H9 (cell line): ENCODE results near the gene CAMK2G. TPM values are rescaled to one million over a fixed set of nuclear protein-coding genes. Genes with fewer than 3 reads are reported as not detected.

Experiments used
- DNase-seq: peaks from one replicate; pipeline ENCODE4 v3.0.0-alpha.2; 2017
- H2AFZ ChIP-seq: one replicate; pipeline ENCODE4 v1.6.1; 2013; ENCODE audit warnings: mild to moderate bottlenecking, low read length, control low read depth, moderate library complexity
- H2AK5ac ChIP-seq: 2 replicates; pipeline ENCODE4 v1.6.1; 2013; ENCODE audit warnings: low read length, control low read depth, mixed read lengths; ENCODE audit not compliant: insufficient read length
- H2BK120ac ChIP-seq: one replicate; pipeline ENCODE4 v1.6.1; 2013; ENCODE audit warnings: low read depth, mild to moderate bottlenecking, low read length, control low read depth, inconsistent platforms; ENCODE audit not compliant: poor library complexity, severe bottlenecking
- H2BK12ac ChIP-seq: 2 replicates; pipeline ENCODE4 v1.6.1; 2013; ENCODE audit warnings: low read length, control low read depth, mixed read lengths, low read depth; ENCODE audit not compliant: insufficient read length
- H2BK15ac ChIP-seq: 2 replicates; pipeline ENCODE4 v1.6.1; 2013; ENCODE audit warnings: low read depth, low read length, control low read depth
- H2BK20ac ChIP-seq: one replicate; pipeline ENCODE4 v1.6.1; 2013; ENCODE audit warnings: low read depth, mild to moderate bottlenecking, low read length, control low read depth, inconsistent platforms; ENCODE audit not compliant: poor library complexity, severe bottlenecking
- H2BK5ac ChIP-seq: 2 replicates; pipeline ENCODE4 v1.6.1; 2013; ENCODE audit warnings: low read length, control low read depth, mixed read lengths; ENCODE audit not compliant: insufficient read length
- H3K14ac ChIP-seq: 2 replicates; pipeline ENCODE4 v1.6.1; 2013; ENCODE audit warnings: low read length, control low read depth; ENCODE audit not compliant: insufficient read depth
- H3K18ac ChIP-seq: 2 replicates; pipeline ENCODE4 v1.6.1; 2013; ENCODE audit warnings: low read depth, mild to moderate bottlenecking, mixed read lengths, low read length, control low read depth; ENCODE audit not compliant: insufficient read length
- H3K23ac ChIP-seq: 2 replicates; pipeline ENCODE4 v1.6.1; 2013; ENCODE audit warnings: low read length, control low read depth, mixed read lengths, low read depth; ENCODE audit not compliant: insufficient read length
- H3K23me2 ChIP-seq: 2 replicates; pipeline ENCODE4 v1.6.1; 2013; ENCODE audit warnings: low read depth, mild to moderate bottlenecking, mixed read lengths, low read length, control low read depth; ENCODE audit not compliant: insufficient read length, poor library complexity, severe bottlenecking
- H3K27ac ChIP-seq: 2 replicates; pipeline ENCODE4 v1.5.1; 2013; ENCODE audit warnings: low read length, control low read depth, mixed read lengths, low read depth; ENCODE audit not compliant: insufficient read length
- H3K27me3 ChIP-seq: 2 replicates; pipeline ENCODE4 v1.6.1; 2013; ENCODE audit warnings: low read length, control low read depth, inconsistent platforms; ENCODE audit not compliant: insufficient read depth
- H3K4ac ChIP-seq: 2 replicates; pipeline ENCODE4 v1.6.1; 2013; ENCODE audit warnings: low read depth, mild to moderate bottlenecking, control low read depth, inconsistent platforms, low read length, moderate library complexity
- H3K4me1 ChIP-seq: 2 replicates; pipeline ENCODE4 v1.6.1; 2013; ENCODE audit warnings: low read length, control low read depth, inconsistent platforms; ENCODE audit not compliant: insufficient read depth
- H3K4me2 ChIP-seq: 2 replicates; pipeline ENCODE4 v1.6.1; 2013; ENCODE audit warnings: low read length, control low read depth, mixed read lengths; ENCODE audit not compliant: insufficient read length, insufficient read depth
- H3K56ac ChIP-seq: 2 replicates; pipeline ENCODE4 v1.6.1; 2013; ENCODE audit warnings: low read depth, mild to moderate bottlenecking, mixed read lengths, low read length, control low read depth; ENCODE audit not compliant: insufficient read length
- H3K79me1 ChIP-seq: 2 replicates; pipeline ENCODE4 v1.6.1; 2013; ENCODE audit warnings: low read depth, mild to moderate bottlenecking, moderate library complexity, low read length, control low read depth, inconsistent platforms; ENCODE audit not compliant: insufficient read depth, poor library complexity, severe bottlenecking
- H3K79me2 ChIP-seq: 2 replicates; pipeline ENCODE4 v1.6.1; 2013; ENCODE audit warnings: low read length, control low read depth, inconsistent platforms; ENCODE audit not compliant: insufficient read depth
- H3K9ac ChIP-seq: 2 replicates; pipeline ENCODE4 v1.6.1; 2013; ENCODE audit warnings: low read length, control low read depth, mixed read lengths; ENCODE audit not compliant: insufficient read length; ENCODE audit errors: extremely low read depth
- H3K9me3 ChIP-seq: one replicate; pipeline ENCODE4 v1.6.1; 2013; ENCODE audit warnings: low read depth, low read length, inconsistent platforms; ENCODE audit not compliant: control insufficient read depth
- H3T11ph ChIP-seq: one replicate; pipeline ENCODE4 v1.6.1; 2013; ENCODE audit warnings: mild to moderate bottlenecking, low read length, control low read depth, inconsistent platforms
- H4K20me1 ChIP-seq: one replicate; pipeline ENCODE4 v1.6.1; 2013; ENCODE audit not compliant: control insufficient read depth, insufficient read length, insufficient read depth
- H4K5ac ChIP-seq: 2 replicates; pipeline ENCODE4 v1.6.1; 2013; ENCODE audit warnings: low read depth, mild to moderate bottlenecking, mixed read lengths, low read length, control low read depth; ENCODE audit not compliant: insufficient read length
- H4K8ac ChIP-seq: replicated peaks from 2 replicates; pipeline ENCODE4 v1.6.1; 2013; ENCODE audit warnings: low read length, control low read depth, mixed read lengths, low read depth; ENCODE audit not compliant: insufficient read length
- H4K91ac ChIP-seq: 2 replicates; pipeline ENCODE4 v1.6.1; 2013; ENCODE audit warnings: low read depth, mild to moderate bottlenecking, moderate library complexity, mixed read lengths, low read length, control low read depth; ENCODE audit not compliant: insufficient read length
- H3K27ac Mint-ChIP-seq, 3 experiments: 2 replicates in 2 of 3; 3 replicates in 1 of 3; pipeline ENCODE4 v1.8.0; 2020 to 2021; ENCODE audit warnings: mixed read lengths in 3 of 3, mild to moderate bottlenecking in 1 of 3, moderate library complexity in 1 of 3
- H3K27me3 Mint-ChIP-seq: 2 replicates; pipeline ENCODE4 v1.8.0; 2021; ENCODE audit warnings: low read depth, mild to moderate bottlenecking, moderate library complexity, mixed read lengths
- H3K36me3 Mint-ChIP-seq, 3 experiments: 2 replicates in 2 of 3; 3 replicates in 1 of 3; pipeline ENCODE4 v1.8.0; 2020 to 2021; ENCODE audit warnings: low read depth in 3 of 3, mixed read lengths in 3 of 3; ENCODE audit not compliant: insufficient read depth in 1 of 3
- H3K4me1 Mint-ChIP-seq, 2 experiments: 2 replicates each; pipeline ENCODE4 v1.8.0; 2020; ENCODE audit warnings: mixed read lengths in 2 of 2
- H3K4me3 Mint-ChIP-seq, 2 experiments: 2 replicates in 1 of 2; 3 replicates in 1 of 2; pipeline ENCODE4 v1.8.0; 2020 to 2021; ENCODE audit warnings: mild to moderate bottlenecking in 2 of 2, mixed read lengths in 2 of 2, moderate library complexity in 1 of 2
- H3K9me3 Mint-ChIP-seq, 2 experiments: 2 replicates in 1 of 2; 3 replicates in 1 of 2; pipeline ENCODE4 v1.8.0; 2020; ENCODE audit warnings: mild to moderate bottlenecking in 2 of 2, mixed read lengths in 2 of 2, moderate library complexity in 1 of 2
- WGBS: extraction: QIAGEN DNeasy Blood & Tissue Kit; methylation state at CpG from one replicate; pipeline ENCODE4 v1.1.7; 2013; ENCODE audit warnings: missing lambda C conversion rate, low lambda C conversion rate, mixed read lengths; ENCODE audit not compliant: insufficient read length; ENCODE audit errors: extremely low coverage; 5-methylcytosine and 5-hydroxymethylcytosine counted together
- total RNA-seq: library from RNA; stranded (reverse); gene quantifications from 2 replicates; pipeline ENCODE4 v1.2.1, GENCODE V29; 2021
- TF ChIP-seq, protein P1 (sequence below): fragments of 200-600 bp; sonication (generic); conservative IDR thresholded peaks from 3 replicates; pipeline ENCODE4 v1.8.0; 2021; ENCODE audit warnings: antibody characterized with exemption, mild to moderate bottlenecking

The CAMK2G gene
- total RNA-seq, 1 experiment from 2014 or later, result 31.8 TPM

DNA sequence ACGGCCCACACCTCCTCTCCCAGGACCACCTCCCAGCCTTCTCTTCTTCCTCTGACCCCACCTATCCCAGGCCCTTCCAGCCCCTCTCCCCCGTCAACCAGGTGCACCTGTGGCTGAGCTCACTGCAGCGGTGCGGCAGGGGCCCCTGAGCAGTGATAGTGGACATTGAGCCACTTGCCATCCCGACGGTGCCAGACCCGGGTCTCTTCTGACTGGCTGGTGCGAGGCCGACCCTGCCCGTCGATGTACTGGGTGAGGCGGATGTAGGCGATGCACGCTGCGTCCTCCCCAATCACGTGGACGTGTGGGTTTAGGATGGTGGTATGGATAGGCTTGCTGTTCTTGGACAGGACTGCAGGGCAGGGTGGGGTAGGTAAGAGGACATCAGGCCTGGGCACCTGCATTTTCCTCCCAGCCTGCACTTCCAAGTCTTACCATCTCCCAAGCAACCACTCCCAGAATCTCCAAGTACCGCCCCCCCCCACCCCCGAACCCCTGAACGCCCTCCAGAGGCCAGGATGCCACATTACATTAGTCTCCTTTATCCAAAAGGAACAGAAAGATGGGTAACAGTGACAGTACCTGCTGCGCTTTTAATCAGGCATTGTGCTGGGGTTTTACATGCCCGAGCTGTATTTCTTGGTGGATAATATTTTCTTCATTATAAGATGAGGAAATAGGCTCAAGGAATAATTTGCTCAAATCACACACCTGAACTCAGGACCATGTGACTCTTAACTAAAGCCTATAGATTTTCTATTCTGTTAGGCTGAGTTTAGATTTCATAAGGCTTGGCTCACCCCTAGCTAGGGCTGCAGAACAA lies 59.2 kb downstream of the CAMK2G start:
- H3K9me3 Mint-ChIP-seq, result no peaks in the 10 kb centered on the region; a peak in 1 of 5 replicates
- H3K4ac ChIP-seq, result no peak overlapping the region
- H3K79me1 ChIP-seq, result no peaks in the 10 kb centered on the region
- H3K27me3 Mint-ChIP-seq, result no peaks in the 10 kb centered on the region
- H3K9ac ChIP-seq, result no peak overlapping the region
- H3K27ac Mint-ChIP-seq, result no peak overlapping the region
- H2BK20ac ChIP-seq, result no peak overlapping the region
- no peak overlapping the region for H2BK120ac ChIP-seq
- no peaks in the 10 kb centered on the region for H3K79me2 ChIP-seq
- H2AFZ ChIP-seq, result no peak overlapping the region
- H3K9me3 ChIP-seq, result no peaks in the 10 kb centered on the region
- DNase-seq, result peak; percentile 59
- H2BK15ac ChIP-seq, result no peak overlapping the region
- no peak overlapping the region for H3K4me3 Mint-ChIP-seq
- WGBS, result no CpG with 5 or more reads among the region's 22 CpGs
- H3K56ac ChIP-seq, result no peak overlapping the region
- TF ChIP-seq, protein P1, sequence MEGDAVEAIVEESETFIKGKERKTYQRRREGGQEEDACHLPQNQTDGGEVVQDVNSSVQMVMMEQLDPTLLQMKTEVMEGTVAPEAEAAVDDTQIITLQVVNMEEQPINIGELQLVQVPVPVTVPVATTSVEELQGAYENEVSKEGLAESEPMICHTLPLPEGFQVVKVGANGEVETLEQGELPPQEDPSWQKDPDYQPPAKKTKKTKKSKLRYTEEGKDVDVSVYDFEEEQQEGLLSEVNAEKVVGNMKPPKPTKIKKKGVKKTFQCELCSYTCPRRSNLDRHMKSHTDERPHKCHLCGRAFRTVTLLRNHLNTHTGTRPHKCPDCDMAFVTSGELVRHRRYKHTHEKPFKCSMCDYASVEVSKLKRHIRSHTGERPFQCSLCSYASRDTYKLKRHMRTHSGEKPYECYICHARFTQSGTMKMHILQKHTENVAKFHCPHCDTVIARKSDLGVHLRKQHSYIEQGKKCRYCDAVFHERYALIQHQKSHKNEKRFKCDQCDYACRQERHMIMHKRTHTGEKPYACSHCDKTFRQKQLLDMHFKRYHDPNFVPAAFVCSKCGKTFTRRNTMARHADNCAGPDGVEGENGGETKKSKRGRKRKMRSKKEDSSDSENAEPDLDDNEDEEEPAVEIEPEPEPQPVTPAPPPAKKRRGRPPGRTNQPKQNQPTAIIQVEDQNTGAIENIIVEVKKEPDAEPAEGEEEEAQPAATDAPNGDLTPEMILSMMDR, result peak; percentile 65
- H3K18ac ChIP-seq, result no peak overlapping the region
- no peak overlapping the region for H4K91ac ChIP-seq
- no peak overlapping the region for H3K4me2 ChIP-seq
- no peak overlapping the region for H2AK5ac ChIP-seq
- no peak overlapping the region for H2BK5ac ChIP-seq
- H3K23ac ChIP-seq, result no peak overlapping the region
- no peak overlapping the region for H3K27ac ChIP-seq
- no peak overlapping the region for H3K14ac ChIP-seq
- H3K23me2 ChIP-seq, result peaks cover 2% of the 10 kb centered on the region
- no peak overlapping the region for H3T11ph ChIP-seq
- H3K36me3 Mint-ChIP-seq, result peaks cover 20 to 49% (median 25%) of the 10 kb centered on the region in 3 experiments; a peak in 6 of 7 replicates
- no peak overlapping the region for H2BK12ac ChIP-seq
- no peaks in the 10 kb centered on the region for H4K20me1 ChIP-seq
- H4K8ac ChIP-seq, result no peak overlapping the region
- no peak overlapping the region for H4K5ac ChIP-seq
- no peaks in the 10 kb centered on the region for H3K27me3 ChIP-seq
- no peaks in the 10 kb centered on the region for H3K4me1 ChIP-seq
- H3K4me1 Mint-ChIP-seq, result peaks cover 11 to 14% of the 10 kb centered on the region in 2 experiments
